ENCODE results near the gene MXRA8.

The MXRA8 gene

GRCh38 chr1:1306070-1306660, 52.2 kb downstream of the MXRA8 start:
- peak in 1 of 2 experiments; percentile 49 for DNase-seq

GRCh38 chr1:1305300-1306069, 52.9 kb downstream of the MXRA8 start:
- DNase-seq: peak in 1 of 2 experiments; percentile 61

- peak; percentile 61 to 88 for DNase-seq
These were observed 53.7 kb downstream of the MXRA8 start for GRCh38 chr1:1304331-1305299.

GRCh38 chr1:1303736-1304135, 54.6 kb downstream of the MXRA8 start:
- DNase-seq: no peak

GRCh38 chr1:1302951-1303509, 55.3 kb downstream of the MXRA8 start:
- DNase-seq: no peak

Measured in NCI-H526 (cell line).